Measurements from ENCODE around the gene ANK2.

DNA sequence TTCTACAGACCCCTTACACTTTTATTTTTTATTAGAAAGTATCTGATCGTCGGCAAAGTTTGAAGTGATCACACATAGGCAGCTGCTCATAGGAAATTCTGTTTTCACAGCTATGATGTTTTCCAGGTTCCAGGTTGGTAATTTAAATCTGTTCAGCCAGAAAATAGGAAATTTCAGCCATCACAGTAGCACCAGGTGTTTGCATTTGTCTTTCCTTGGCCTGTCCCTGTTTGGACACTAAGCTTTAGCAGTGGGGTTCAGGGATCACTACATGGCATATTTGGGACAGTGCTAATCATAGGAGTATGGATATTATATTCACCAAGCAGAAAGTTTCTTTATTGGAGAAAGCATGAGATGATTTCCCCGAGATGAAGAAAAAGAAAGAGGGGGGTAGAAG lies 92.9 kb downstream of the ANK2 start:
- TF ChIP-seq CTCF (IDR thresholded peaks at IDR 0.05) (no peak), POLR2AphosphoS5 (IDR thresholded peaks at IDR 0.05; ENCODE audit: low read depth, low read length) (no peak), SIN3A (IDR thresholded peaks at IDR 0.05; ENCODE audit: borderline replicate concordance, insufficient read depth, low read depth, low read length) (no peak), TCF7L2 (IDR thresholded peaks at IDR 0.05; ENCODE audit: low read depth, low read length) (no peak)
- TF ChIP-seq, protein P1, sequence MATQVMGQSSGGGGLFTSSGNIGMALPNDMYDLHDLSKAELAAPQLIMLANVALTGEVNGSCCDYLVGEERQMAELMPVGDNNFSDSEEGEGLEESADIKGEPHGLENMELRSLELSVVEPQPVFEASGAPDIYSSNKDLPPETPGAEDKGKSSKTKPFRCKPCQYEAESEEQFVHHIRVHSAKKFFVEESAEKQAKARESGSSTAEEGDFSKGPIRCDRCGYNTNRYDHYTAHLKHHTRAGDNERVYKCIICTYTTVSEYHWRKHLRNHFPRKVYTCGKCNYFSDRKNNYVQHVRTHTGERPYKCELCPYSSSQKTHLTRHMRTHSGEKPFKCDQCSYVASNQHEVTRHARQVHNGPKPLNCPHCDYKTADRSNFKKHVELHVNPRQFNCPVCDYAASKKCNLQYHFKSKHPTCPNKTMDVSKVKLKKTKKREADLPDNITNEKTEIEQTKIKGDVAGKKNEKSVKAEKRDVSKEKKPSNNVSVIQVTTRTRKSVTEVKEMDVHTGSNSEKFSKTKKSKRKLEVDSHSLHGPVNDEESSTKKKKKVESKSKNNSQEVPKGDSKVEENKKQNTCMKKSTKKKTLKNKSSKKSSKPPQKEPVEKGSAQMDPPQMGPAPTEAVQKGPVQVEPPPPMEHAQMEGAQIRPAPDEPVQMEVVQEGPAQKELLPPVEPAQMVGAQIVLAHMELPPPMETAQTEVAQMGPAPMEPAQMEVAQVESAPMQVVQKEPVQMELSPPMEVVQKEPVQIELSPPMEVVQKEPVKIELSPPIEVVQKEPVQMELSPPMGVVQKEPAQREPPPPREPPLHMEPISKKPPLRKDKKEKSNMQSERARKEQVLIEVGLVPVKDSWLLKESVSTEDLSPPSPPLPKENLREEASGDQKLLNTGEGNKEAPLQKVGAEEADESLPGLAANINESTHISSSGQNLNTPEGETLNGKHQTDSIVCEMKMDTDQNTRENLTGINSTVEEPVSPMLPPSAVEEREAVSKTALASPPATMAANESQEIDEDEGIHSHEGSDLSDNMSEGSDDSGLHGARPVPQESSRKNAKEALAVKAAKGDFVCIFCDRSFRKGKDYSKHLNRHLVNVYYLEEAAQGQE (IDR thresholded peaks at IDR 0.05; ENCODE audit: insufficient read depth in 1 of 2, low read depth in 2 of 2, low read length in 1 of 2), result no peak

Data from Panc1 (cell line).